ENCODE results near the gene ARID2.

Gene ARID2

DNA sequence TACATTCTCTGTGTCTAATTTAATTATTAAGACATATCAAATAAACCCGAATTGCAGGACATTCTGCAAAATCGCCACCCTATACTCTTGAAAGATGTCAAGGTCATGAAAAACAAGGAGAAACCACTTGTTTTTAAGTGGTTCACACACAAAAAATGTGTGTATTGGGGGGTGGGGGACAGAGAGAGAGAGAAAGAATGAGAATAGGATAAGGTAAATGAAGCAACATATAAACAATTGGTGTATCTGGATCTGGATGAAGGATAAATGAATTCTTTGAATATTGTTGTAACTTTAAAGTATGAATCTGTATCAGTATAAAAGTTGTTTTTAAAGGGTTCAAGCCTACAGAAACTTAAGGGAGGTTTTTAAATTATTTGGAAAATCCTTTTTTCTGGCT is 72.1 kb downstream of the ARID2 start:
- Histone ChIP-seq H3K4me1 (ENCODE audit: control insufficient read depth, insufficient read depth, low read length, unreplicated experiment) (no peaks in the 10 kb centered on the region), H2AFZ (ENCODE audit: low read length, unreplicated experiment) (no peak overlapping the region), H3K79me2 (ENCODE audit: control insufficient read depth, insufficient read depth, low read length, unreplicated experiment) (peaks cover 7% of the 10 kb centered on the region), H3K27ac (ENCODE audit: low read depth, low read length) (no peak overlapping the region), H3K27me3 (ENCODE audit: insufficient read depth, low read length) (no peaks in the 10 kb centered on the region), H3K36me3 (ENCODE audit: insufficient read depth, low read length) (peaks cover 9% of the 10 kb centered on the region; the same call in 1 of the 2 replicates), H3K4me3 (ENCODE audit: low read depth, low read length) (no peak overlapping the region)

DNA sequence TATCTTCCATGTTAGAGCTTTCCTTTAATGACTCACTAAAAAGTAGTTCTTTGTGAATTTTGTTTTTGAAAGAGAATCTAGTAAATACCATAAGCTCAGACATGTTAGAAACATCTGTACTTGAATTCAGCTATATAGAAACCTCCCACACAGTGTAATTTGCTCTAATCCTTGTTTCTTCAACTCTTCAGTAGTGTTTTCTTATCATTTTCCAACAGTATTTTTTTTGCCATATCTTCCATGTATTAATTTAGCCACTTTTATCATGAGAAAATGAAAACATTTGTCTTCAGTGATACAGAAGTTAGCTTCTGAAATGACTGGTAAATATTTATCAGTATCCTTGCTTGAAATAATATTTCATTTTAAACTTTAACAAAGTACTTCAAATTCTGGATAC is 73.6 kb downstream of the ARID2 start:
- H3K4me3 ChIP-seq (ENCODE audit: low read depth, low read length): no peak overlapping the region
- no peak overlapping the region for H3K27ac ChIP-seq (ENCODE audit: low read depth, low read length)
- H2AFZ ChIP-seq (ENCODE audit: low read length, unreplicated experiment): no peak overlapping the region
- peaks cover 14% of the 10 kb centered on the region for H3K79me2 ChIP-seq (ENCODE audit: control insufficient read depth, insufficient read depth, low read length, unreplicated experiment)
- peaks cover 9% of the 10 kb centered on the region; the same call in 1 of the 2 replicates for H3K36me3 ChIP-seq (ENCODE audit: insufficient read depth, low read length)
- no peaks in the 10 kb centered on the region for H3K4me1 ChIP-seq (ENCODE audit: control insufficient read depth, insufficient read depth, low read length, unreplicated experiment)
- H3K27me3 ChIP-seq (ENCODE audit: insufficient read depth, low read length): no peaks in the 10 kb centered on the region

GRCh38 chr12:45816652-45817051 is 87.1 kb downstream of the ARID2 start:
- H3K36me3 ChIP-seq (ENCODE audit: insufficient read depth, low read length): peaks cover 9% of the 10 kb centered on the region
- no peak overlapping the region for H3K4me3 ChIP-seq (ENCODE audit: low read depth, low read length)
- H3K27me3 ChIP-seq (ENCODE audit: insufficient read depth, low read length): no peaks in the 10 kb centered on the region
- H3K4me1 ChIP-seq (ENCODE audit: control insufficient read depth, insufficient read depth, low read length, unreplicated experiment): no peaks in the 10 kb centered on the region
- H2AFZ ChIP-seq (ENCODE audit: low read length, unreplicated experiment): no peak overlapping the region
- H3K27ac ChIP-seq (ENCODE audit: low read depth, low read length): no peak overlapping the region
- H3K79me2 ChIP-seq (ENCODE audit: control insufficient read depth, insufficient read depth, low read length, unreplicated experiment): no peaks in the 10 kb centered on the region

DNA sequence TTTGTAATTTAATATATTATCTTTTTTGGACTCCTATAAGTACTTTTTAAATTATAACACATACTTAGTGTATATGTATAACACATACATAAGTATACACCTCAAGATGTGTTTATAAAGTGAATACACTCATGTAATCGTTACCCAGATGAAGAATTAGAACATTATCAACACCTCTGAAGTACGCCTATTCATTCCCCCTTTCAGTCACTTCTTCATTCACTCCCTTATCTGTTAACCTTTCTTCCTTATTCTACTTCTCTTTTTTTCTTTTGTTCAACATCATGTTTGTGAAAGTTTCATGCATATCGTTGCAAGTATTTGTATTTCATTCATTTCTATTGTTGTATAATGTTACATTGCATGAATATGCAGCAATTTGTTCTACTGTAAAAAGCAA is 98.5 kb downstream of the ARID2 start:
- no peak overlapping the region for H2AFZ ChIP-seq (ENCODE audit: low read length, unreplicated experiment)
- no peaks in the 10 kb centered on the region for H3K79me2 ChIP-seq (ENCODE audit: control insufficient read depth, insufficient read depth, low read length, unreplicated experiment)
- H3K27ac ChIP-seq (ENCODE audit: low read depth, low read length): no peak overlapping the region
- no peaks in the 10 kb centered on the region for H3K4me1 ChIP-seq (ENCODE audit: control insufficient read depth, insufficient read depth, low read length, unreplicated experiment)
- peaks cover 46% of the 10 kb centered on the region for H3K36me3 ChIP-seq (ENCODE audit: insufficient read depth, low read length)
- H3K27me3 ChIP-seq (ENCODE audit: insufficient read depth, low read length): no peaks in the 10 kb centered on the region
- H3K4me3 ChIP-seq (ENCODE audit: low read depth, low read length): no peak overlapping the region

GRCh38 chr12:45828402-45828801 is 98.9 kb downstream of the ARID2 start:
- H3K79me2 ChIP-seq (ENCODE audit: control insufficient read depth, insufficient read depth, low read length, unreplicated experiment): no peaks in the 10 kb centered on the region
- H3K36me3 ChIP-seq (ENCODE audit: insufficient read depth, low read length): peaks cover 44% of the 10 kb centered on the region
- H3K27ac ChIP-seq (ENCODE audit: low read depth, low read length): no peak overlapping the region
- no peak overlapping the region for H3K4me3 ChIP-seq (ENCODE audit: low read depth, low read length)
- no peak overlapping the region for H2AFZ ChIP-seq (ENCODE audit: low read length, unreplicated experiment)
- no peaks in the 10 kb centered on the region for H3K27me3 ChIP-seq (ENCODE audit: insufficient read depth, low read length)
- no peaks in the 10 kb centered on the region for H3K4me1 ChIP-seq (ENCODE audit: control insufficient read depth, insufficient read depth, low read length, unreplicated experiment)

GRCh38 chr12:45831590-45831989 is 102.1 kb downstream of the ARID2 start:
- H3K27ac ChIP-seq (ENCODE audit: low read depth, low read length): no peak overlapping the region
- H3K36me3 ChIP-seq (ENCODE audit: insufficient read depth, low read length): peaks cover 40% of the 10 kb centered on the region
- H2AFZ ChIP-seq (ENCODE audit: low read length, unreplicated experiment): no peak overlapping the region
- H3K4me1 ChIP-seq (ENCODE audit: control insufficient read depth, insufficient read depth, low read length, unreplicated experiment): no peaks in the 10 kb centered on the region
- H3K4me3 ChIP-seq (ENCODE audit: low read depth, low read length): no peak overlapping the region
- H3K27me3 ChIP-seq (ENCODE audit: insufficient read depth, low read length): no peaks in the 10 kb centered on the region
- H3K79me2 ChIP-seq (ENCODE audit: control insufficient read depth, insufficient read depth, low read length, unreplicated experiment): peaks cover 2% of the 10 kb centered on the region

DNA sequence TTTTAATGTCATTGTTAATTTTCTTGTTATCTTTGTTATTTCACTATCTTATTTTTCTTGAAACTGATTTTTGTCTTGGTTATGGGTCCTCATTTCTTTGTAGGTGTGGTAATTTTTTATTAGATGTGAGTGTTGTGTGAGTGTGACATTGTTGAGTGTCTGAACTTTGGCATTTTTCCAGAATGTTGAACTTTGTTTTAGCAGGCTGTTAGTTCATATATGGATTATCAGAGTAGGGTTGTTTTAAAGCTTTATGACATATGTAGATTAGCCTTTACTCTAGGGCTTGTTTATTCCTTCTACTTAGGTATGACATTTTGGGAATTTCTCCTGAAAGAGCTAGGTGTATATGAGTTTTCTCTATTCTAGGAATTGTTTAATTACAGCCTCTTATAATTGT is 103.9 kb downstream of the ARID2 start:
- Histone ChIP-seq H2AFZ (ENCODE audit: low read length, unreplicated experiment) (no peak overlapping the region), H3K4me3 (ENCODE audit: low read depth, low read length) (no peak overlapping the region), H3K27me3 (ENCODE audit: insufficient read depth, low read length) (no peaks in the 10 kb centered on the region), H3K36me3 (ENCODE audit: insufficient read depth, low read length) (peaks cover 34% of the 10 kb centered on the region), H3K27ac (ENCODE audit: low read depth, low read length) (no peak overlapping the region), H3K4me1 (ENCODE audit: control insufficient read depth, insufficient read depth, low read length, unreplicated experiment) (no peaks in the 10 kb centered on the region), H3K79me2 (ENCODE audit: control insufficient read depth, insufficient read depth, low read length, unreplicated experiment) (peaks cover 2% of the 10 kb centered on the region)

- Histone ChIP-seq H2AFZ (ENCODE audit: low read length, unreplicated experiment) (no peak overlapping the region), H3K4me1 (ENCODE audit: control insufficient read depth, insufficient read depth, low read length, unreplicated experiment) (no peaks in the 10 kb centered on the region), H3K79me2 (ENCODE audit: control insufficient read depth, insufficient read depth, low read length, unreplicated experiment) (peaks cover 2% of the 10 kb centered on the region), H3K27me3 (ENCODE audit: insufficient read depth, low read length) (no peaks in the 10 kb centered on the region), H3K27ac (ENCODE audit: low read depth, low read length) (no peak overlapping the region), H3K4me3 (ENCODE audit: low read depth, low read length) (no peak overlapping the region), H3K36me3 (ENCODE audit: insufficient read depth, low read length) (peaks cover 40% of the 10 kb centered on the region)
Observed at GRCh38 chr12:45834809-45835208, 105.3 kb downstream of the ARID2 start.

- Histone ChIP-seq H3K27ac (ENCODE audit: low read depth, low read length) (no peak overlapping the region), H2AFZ (ENCODE audit: low read length, unreplicated experiment) (no peak overlapping the region), H3K27me3 (ENCODE audit: insufficient read depth, low read length) (no peaks in the 10 kb centered on the region), H3K4me3 (ENCODE audit: low read depth, low read length) (no peak overlapping the region), H3K79me2 (ENCODE audit: control insufficient read depth, insufficient read depth, low read length, unreplicated experiment) (no peaks in the 10 kb centered on the region), H3K4me1 (ENCODE audit: control insufficient read depth, insufficient read depth, low read length, unreplicated experiment) (no peaks in the 10 kb centered on the region), H3K36me3 (ENCODE audit: insufficient read depth, low read length) (peaks cover 17% of the 10 kb centered on the region)
Observed at GRCh38 chr12:45839917-45840316, 110.4 kb downstream of the ARID2 start.

DNA sequence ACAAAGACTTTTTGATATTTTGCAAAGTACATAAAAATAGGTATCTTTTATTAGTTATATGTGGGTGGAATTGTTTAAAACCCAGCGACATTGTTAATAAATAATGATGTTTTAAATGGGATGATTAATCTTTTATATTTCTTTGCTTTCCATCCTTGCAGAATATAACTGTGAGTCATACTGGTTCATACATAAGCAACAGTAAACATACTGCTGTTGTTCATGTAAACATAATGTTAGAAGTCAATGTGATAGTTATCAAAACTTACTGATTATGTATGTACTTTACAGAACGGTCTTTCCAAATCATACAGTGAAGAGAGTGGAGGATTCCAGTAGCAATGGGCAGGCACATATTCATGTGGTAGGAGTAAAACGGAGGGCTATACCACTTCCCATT is 119.8 kb downstream of the ARID2 start:
- H3K4me3 ChIP-seq (ENCODE audit: low read depth, low read length): no peak overlapping the region
- no peak overlapping the region for H3K27ac ChIP-seq (ENCODE audit: low read depth, low read length)
- H2AFZ ChIP-seq (ENCODE audit: low read length, unreplicated experiment): no peak overlapping the region
- H3K4me1 ChIP-seq (ENCODE audit: control insufficient read depth, insufficient read depth, low read length, unreplicated experiment): no peaks in the 10 kb centered on the region
- H3K79me2 ChIP-seq (ENCODE audit: control insufficient read depth, insufficient read depth, low read length, unreplicated experiment): no peaks in the 10 kb centered on the region
- H3K36me3 ChIP-seq (ENCODE audit: insufficient read depth, low read length): peaks cover 16% of the 10 kb centered on the region; the same call in 1 of the 2 replicates
- no peaks in the 10 kb centered on the region for H3K27me3 ChIP-seq (ENCODE audit: insufficient read depth, low read length)

DNA sequence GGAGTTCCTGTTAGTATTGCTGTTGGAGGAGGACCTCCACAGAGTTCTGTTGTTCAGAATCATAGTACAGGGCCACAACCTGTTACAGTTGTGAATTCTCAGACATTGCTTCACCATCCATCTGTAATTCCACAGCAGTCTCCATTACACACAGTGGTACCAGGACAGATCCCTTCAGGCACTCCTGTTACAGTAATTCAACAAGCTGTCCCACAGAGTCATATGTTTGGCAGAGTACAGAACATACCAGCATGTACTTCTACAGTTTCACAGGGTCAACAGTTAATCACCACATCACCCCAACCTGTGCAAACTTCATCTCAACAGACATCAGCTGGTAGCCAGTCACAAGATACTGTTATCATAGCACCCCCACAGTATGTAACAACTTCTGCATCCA is 120.8 kb downstream of the ARID2 start:
- no peaks in the 10 kb centered on the region for H3K27me3 ChIP-seq (ENCODE audit: insufficient read depth, low read length)
- no peak overlapping the region for H2AFZ ChIP-seq (ENCODE audit: low read length, unreplicated experiment)
- H3K4me1 ChIP-seq (ENCODE audit: control insufficient read depth, insufficient read depth, low read length, unreplicated experiment): no peaks in the 10 kb centered on the region
- no peaks in the 10 kb centered on the region for H3K79me2 ChIP-seq (ENCODE audit: control insufficient read depth, insufficient read depth, low read length, unreplicated experiment)
- no peak overlapping the region for H3K27ac ChIP-seq (ENCODE audit: low read depth, low read length)
- H3K4me3 ChIP-seq (ENCODE audit: low read depth, low read length): no peak overlapping the region
- H3K36me3 ChIP-seq (ENCODE audit: insufficient read depth, low read length): peaks cover 16% of the 10 kb centered on the region; the same call in 1 of the 2 replicates
